Measurements from ENCODE around the gene KCNH6.

The KCNH6 gene

DNA sequence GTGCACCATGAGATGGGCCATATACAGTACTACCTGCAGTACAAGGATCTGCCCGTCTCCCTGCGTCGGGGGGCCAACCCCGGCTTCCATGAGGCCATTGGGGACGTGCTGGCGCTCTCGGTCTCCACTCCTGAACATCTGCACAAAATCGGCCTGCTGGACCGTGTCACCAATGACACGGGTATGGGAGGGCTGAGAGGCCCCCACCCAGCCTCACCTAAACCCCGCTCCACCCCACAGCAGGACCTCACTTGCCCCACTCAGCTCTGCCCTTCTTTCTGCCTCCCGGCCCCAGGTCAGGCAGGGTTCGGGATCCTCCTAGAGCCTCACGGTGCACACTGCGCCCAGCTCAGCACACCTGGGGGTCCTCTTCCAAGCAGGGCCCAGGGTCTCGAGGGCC, 40.6 kb upstream of the KCNH6 start:
- DNase-seq (ENCODE audit: low read depth): no peak
- no peak overlapping the region for H3K4me3 ChIP-seq (ENCODE audit: low read depth, low read length)
- TF ChIP-seq, protein P1, sequence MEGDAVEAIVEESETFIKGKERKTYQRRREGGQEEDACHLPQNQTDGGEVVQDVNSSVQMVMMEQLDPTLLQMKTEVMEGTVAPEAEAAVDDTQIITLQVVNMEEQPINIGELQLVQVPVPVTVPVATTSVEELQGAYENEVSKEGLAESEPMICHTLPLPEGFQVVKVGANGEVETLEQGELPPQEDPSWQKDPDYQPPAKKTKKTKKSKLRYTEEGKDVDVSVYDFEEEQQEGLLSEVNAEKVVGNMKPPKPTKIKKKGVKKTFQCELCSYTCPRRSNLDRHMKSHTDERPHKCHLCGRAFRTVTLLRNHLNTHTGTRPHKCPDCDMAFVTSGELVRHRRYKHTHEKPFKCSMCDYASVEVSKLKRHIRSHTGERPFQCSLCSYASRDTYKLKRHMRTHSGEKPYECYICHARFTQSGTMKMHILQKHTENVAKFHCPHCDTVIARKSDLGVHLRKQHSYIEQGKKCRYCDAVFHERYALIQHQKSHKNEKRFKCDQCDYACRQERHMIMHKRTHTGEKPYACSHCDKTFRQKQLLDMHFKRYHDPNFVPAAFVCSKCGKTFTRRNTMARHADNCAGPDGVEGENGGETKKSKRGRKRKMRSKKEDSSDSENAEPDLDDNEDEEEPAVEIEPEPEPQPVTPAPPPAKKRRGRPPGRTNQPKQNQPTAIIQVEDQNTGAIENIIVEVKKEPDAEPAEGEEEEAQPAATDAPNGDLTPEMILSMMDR (IDR thresholded peaks at IDR 0.05; ENCODE audit: low read depth, low read length, missing control alignments): no peak

DNA sequence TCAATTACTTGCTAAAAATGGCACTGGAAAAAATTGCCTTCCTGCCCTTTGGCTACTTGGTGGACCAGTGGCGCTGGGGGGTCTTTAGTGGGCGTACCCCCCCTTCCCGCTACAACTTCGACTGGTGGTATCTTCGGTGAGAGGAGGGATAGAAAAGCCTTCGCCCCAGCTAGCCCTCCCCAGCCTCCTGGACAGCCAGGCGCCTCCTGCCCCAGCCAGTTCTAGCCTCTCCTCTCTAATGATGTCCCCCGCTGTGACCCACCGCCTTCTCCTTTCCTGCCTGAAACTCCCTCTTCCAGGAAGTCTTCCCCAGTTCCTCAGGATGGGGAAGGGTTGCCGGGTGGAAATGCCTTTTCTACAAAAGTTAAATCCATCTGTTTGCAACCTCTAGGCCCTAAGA, 40.1 kb upstream of the KCNH6 start:
- no peak for DNase-seq (ENCODE audit: low read depth)
- no peak overlapping the region for H3K4me3 ChIP-seq (ENCODE audit: low read depth, low read length)
- TF ChIP-seq, protein P1 (IDR thresholded peaks at IDR 0.05; ENCODE audit: low read depth, low read length, missing control alignments): no peak

DNA sequence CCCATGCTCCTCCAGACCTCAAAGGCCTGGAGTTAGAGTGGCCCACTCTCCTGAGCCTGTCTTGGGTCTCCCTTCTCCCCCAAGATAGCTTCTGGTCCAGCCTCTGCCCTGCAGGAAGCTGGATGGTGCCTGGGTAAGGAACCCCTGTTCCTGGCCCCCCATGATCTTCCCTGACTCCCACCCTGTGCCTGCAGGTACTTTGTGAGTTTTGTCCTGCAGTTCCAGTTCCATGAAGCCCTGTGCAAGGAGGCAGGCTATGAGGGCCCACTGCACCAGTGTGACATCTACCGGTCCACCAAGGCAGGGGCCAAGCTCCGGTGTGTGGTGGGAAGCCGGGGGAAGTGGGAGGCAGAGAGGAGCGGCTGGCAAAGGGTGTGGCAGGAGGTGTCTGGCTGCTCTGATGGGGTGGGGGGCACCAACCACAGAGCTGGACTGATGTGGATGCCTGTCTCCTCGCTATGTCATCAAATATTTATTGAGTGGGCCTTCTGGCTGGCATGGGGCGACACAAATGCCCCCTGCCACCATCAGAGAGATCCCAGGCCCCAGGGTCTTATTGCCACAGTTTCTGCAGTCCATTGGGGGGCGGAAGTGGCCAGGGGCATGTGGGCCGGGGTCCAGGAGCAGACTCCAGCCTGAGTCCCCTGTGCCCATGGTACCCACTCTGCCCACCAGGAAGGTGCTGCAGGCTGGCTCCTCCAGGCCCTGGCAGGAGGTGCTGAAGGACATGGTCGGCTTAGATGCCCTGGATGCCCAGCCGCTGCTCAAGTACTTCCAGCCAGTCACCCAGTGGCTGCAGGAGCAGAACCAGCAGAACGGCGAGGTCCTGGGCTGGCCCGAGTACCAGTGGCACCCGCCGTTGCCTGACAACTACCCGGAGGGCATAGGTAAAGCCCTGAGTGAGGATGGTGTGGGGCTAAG, 39.2 kb upstream of the KCNH6 start:
- TF ChIP-seq, protein P1 (IDR thresholded peaks at IDR 0.05; ENCODE audit: low read depth, low read length, missing control alignments): no peak
- H3K4me3 ChIP-seq (ENCODE audit: low read depth, low read length): no peak overlapping the region
- no peak for DNase-seq (ENCODE audit: low read depth)

DNA sequence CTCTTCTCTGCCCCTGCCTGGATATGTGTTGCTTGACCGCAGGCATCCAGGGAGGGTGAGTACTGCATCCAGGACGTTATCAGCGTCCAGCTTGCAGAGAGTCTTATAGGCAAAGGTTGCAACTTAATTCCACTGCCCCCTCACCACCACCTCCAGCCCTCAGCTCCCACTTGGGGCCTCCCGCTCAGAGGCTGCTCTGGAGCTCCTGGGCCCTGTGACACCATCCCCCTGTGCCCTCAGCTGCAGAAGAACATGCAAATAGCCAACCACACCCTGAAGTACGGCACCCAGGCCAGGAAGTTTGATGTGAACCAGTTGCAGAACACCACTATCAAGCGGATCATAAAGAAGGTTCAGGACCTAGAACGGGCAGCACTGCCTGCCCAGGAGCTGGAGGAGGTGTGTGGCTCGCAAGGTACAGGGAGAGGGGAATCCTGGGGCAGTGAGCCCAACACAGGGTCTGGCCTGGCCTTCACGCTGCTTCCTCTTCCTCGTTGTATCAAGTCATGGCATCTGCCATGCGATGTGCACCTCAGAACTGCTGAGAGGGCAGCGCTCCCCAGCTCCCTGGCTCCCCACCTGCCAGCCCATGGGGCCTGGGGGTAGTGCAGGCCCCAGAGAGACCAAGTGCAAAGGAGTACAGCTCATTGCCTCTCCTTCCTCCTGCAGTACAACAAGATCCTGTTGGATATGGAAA, 36.7 kb upstream of the KCNH6 start:
- H3K4me3 ChIP-seq (ENCODE audit: low read depth, low read length): no peak overlapping the region
- DNase-seq (ENCODE audit: low read depth): no peak
- TF ChIP-seq, protein P1 (IDR thresholded peaks at IDR 0.05; ENCODE audit: low read depth, low read length, missing control alignments): no peak

DNA sequence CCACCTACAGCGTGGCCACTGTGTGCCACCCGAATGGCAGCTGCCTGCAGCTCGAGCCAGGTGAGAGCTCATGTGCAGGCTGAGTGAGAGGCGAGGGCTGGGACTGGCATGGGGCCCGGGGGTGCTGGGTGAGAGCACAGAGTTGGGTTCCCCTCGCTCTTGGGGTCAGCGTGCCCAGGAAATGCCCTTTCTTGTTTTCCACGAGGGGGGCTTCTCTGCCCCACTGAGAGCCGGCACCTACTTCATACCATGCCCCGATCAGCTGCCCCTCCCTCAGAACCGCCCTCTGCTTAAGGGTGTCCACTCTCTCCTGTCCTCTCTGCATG, 36.2 kb upstream of the KCNH6 start:
- TF ChIP-seq, protein P1 (IDR thresholded peaks at IDR 0.05; ENCODE audit: low read depth, low read length, missing control alignments): no peak
- H3K4me3 ChIP-seq (ENCODE audit: low read depth, low read length): no peak overlapping the region
- DNase-seq (ENCODE audit: low read depth): no peak

DNA sequence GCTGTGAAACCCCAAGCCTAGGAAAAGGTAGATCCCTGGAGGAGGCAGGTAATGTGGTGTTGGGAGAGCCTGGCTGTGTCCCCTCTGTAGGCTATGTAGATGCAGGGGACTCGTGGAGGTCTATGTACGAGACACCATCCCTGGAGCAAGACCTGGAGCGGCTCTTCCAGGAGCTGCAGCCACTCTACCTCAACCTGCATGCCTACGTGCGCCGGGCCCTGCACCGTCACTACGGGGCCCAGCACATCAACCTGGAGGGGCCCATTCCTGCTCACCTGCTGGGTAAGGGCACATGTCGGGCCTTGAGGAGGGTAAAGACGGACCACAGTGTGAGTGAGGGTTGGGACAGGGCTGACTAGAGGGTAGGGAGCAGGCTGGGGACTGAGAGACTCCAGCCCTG, 34.3 kb upstream of the KCNH6 start:
- DNase-seq (ENCODE audit: low read depth): no peak

More for the DNA sequence above, 34.3 kb upstream of the KCNH6 start:
- TF ChIP-seq, protein P1 (IDR thresholded peaks at IDR 0.05; ENCODE audit: low read depth, low read length, missing control alignments): no peak
- H3K4me3 ChIP-seq (ENCODE audit: low read depth, low read length): no peak overlapping the region
